Vagina (tissue), 2 donors: Measurements from ENCODE around the gene NCOR2.

Experiments
- POLR2A ChIP-seq, 2 donors: fragments of 450-650 bp; IDR thresholded peaks; one replicate each; pipeline ENCODE4 v1.6.1; 2017; ENCODE audit warnings: antibody characterized with exemption in 2 of 2, mild to moderate bottlenecking in 2 of 2, moderate library complexity in 2 of 2
- POLR2AphosphoS5 ChIP-seq, 2 donors: sonication (generic); formaldehyde crosslinking; IDR thresholded peaks; one replicate each; pipeline ENCODE4 v1.9.0; 2017; ENCODE audit warnings: antibody characterized with exemption in 2 of 2, mild to moderate bottlenecking in 2 of 2, low read depth in 1 of 2; ENCODE audit not compliant: insufficient read depth in 1 of 2
- TF ChIP-seq, protein P1 (sequence below), 3 experiments: fragments of 450-650 bp in 2 of 3; fragments of 200-600 bp in 1 of 3; sonication (generic) in 1 of 3; IDR thresholded peaks; one replicate each; pipeline ENCODE4 v1.5.1; 2017 to 2019; ENCODE audit warnings: antibody characterized with exemption in 3 of 3, mild to moderate bottlenecking in 2 of 3, moderate library complexity in 2 of 3

DNA sequence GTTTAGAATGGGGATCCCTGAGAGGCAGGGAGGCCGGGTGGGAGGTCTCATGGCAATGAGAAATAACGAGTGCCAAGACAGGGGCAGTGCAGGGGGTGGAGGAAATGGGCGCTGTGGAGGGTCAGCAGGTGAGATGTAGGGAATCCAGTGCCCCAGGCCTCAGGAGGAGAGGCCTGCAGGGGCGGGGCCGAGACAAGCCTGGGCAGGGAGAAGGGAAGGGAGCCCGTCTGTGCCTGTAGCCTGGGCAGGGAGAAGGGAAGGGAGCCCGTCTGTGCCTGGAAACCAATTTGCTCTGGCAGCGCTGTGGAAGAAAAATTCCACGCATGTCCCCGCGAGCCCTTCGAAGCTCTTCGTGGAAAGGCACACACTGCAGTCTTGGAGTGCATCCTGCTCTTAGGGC, 10.6 kb upstream of the NCOR2 start:
- TF ChIP-seq, protein P1, sequence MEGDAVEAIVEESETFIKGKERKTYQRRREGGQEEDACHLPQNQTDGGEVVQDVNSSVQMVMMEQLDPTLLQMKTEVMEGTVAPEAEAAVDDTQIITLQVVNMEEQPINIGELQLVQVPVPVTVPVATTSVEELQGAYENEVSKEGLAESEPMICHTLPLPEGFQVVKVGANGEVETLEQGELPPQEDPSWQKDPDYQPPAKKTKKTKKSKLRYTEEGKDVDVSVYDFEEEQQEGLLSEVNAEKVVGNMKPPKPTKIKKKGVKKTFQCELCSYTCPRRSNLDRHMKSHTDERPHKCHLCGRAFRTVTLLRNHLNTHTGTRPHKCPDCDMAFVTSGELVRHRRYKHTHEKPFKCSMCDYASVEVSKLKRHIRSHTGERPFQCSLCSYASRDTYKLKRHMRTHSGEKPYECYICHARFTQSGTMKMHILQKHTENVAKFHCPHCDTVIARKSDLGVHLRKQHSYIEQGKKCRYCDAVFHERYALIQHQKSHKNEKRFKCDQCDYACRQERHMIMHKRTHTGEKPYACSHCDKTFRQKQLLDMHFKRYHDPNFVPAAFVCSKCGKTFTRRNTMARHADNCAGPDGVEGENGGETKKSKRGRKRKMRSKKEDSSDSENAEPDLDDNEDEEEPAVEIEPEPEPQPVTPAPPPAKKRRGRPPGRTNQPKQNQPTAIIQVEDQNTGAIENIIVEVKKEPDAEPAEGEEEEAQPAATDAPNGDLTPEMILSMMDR (IDR thresholded peaks at IDR 0.05): no peak
- no peak for TF ChIP-seq POLR2A (IDR thresholded peaks at IDR 0.05)
- no peak for TF ChIP-seq POLR2AphosphoS5 (IDR thresholded peaks at IDR 0.05; ENCODE audit: insufficient read depth in 1 of 2, low read depth in 1 of 2)
